Upper lobe of left lung (tissue), 6 donors: Measurements from ENCODE around the gene DPM2. TPM values are rescaled to one million over a fixed set of nuclear protein-coding genes. Genes with fewer than 3 reads are reported as not detected.

Experiments used
- ATAC-seq, 2 donors: fragments of 200-7000 bp; cut with Tn5 transposase; one replicate each; pipeline ENCODE4 v1.9.1; 2022; ENCODE audit warnings: mild to moderate bottlenecking in 2 of 2, moderate library complexity in 2 of 2; ENCODE audit not compliant: low FRiP score in 2 of 2
- DNase-seq, 2 donors: peaks; one replicate each; pipeline ENCODE4 v3.0.0-alpha.2; 2019 to 2020
- H3K27ac ChIP-seq, 4 donors: fragments of 200-600 bp; sonication (generic); one replicate each; pipeline ENCODE4 v1.5.1; 2016 to 2019
- H3K27me3 ChIP-seq, 4 donors: fragments of 200-600 bp; sonication (generic); one replicate each; pipeline ENCODE4 v1.5.1; 2017 to 2019
- H3K36me3 ChIP-seq, 4 donors: fragments of 200-600 bp; sonication (generic); one replicate each; pipeline ENCODE4 v1.5.1; 2016 to 2019
- H3K4me1 ChIP-seq, 4 donors: fragments of 200-600 bp; sonication (generic); one replicate each; pipeline ENCODE4 v1.5.1; 2018 to 2019
- H3K4me3 ChIP-seq, 4 donors: fragments of 200-600 bp; sonication (generic); one replicate each; pipeline ENCODE4 v1.5.1; 2017 to 2019; ENCODE audit warnings: mild to moderate bottlenecking in 2 of 4, moderate library complexity in 1 of 4
- H3K9me3 ChIP-seq, 4 donors: fragments of 200-600 bp; sonication (generic); one replicate each; pipeline ENCODE4 v1.5.1; 2018 to 2019
- CTCF ChIP-seq, 6 experiments: fragments of 450-650 bp in 4 of 6; fragments of 200-600 bp in 2 of 6; sonication (generic) in 2 of 6; IDR thresholded peaks; one replicate each; pipeline ENCODE4 v1.5.1; 2016 to 2019; ENCODE audit warnings: antibody characterized with exemption in 6 of 6
- EP300 ChIP-seq, 4 donors: sonication (generic); formaldehyde crosslinking; IDR thresholded peaks; one replicate each; pipeline ENCODE4 v1.5.1; 2017; ENCODE audit warnings: antibody characterized with exemption in 4 of 4, control low read depth in 2 of 4
- POLR2A ChIP-seq, 4 donors: fragments of 450-650 bp; IDR thresholded peaks; one replicate each; pipeline ENCODE4 v1.5.1; 2016 to 2017; ENCODE audit warnings: antibody characterized with exemption in 4 of 4, mild to moderate bottlenecking in 2 of 4
- POLR2AphosphoS5 ChIP-seq, 2 donors: sonication (generic); formaldehyde crosslinking; IDR thresholded peaks; one replicate each; pipeline ENCODE4 v1.5.1; 2017; ENCODE audit warnings: antibody characterized with exemption in 2 of 2
- WGBS, 2 donors: methylation state at CpG; one replicate each; pipeline ENCODE4 v1.1.5; 2017 to 2018; 5-methylcytosine and 5-hydroxymethylcytosine counted together
- total RNA-seq, 6 donors: library from RNA; depleted of rRNA in 4 of 6; stranded (reverse); fragments of >200 nt in 4 of 6; gene quantifications; one replicate each; pipeline versions ENCODE4 v1.1.0 to v1.2.1, GENCODE V29; 2016 to 2021
- donor health status: DM: no; HTN: no; CAD: no; lungs with moderate emphysema.
- donor health status: DM: no; HTN: yes; CAD: no; lungs with severe emphysema.

DPM2 gene
- total RNA-seq, 6 donors from 2014 or later, result 20.1 to 40.7 (median 25.6) TPM

- Histone ChIP-seq H3K27me3 (no peaks in the 10 kb centered on the region), H3K36me3 (peaks cover 0 to 18% (median 9%) of the 10 kb centered on the region in 4 donors), H3K4me1 (peaks cover 3 to 16% (median 12%) of the 10 kb centered on the region in 4 donors), H3K27ac (no peak overlapping the region), H3K9me3 (no peaks in the 10 kb centered on the region), H3K4me3 (no peak overlapping the region)
- no peak for DNase-seq
- TF ChIP-seq POLR2AphosphoS5 (IDR thresholded peaks at IDR 0.05) (no peak), POLR2A (IDR thresholded peaks at IDR 0.05) (no peak), EP300 (IDR thresholded peaks at IDR 0.05) (no peak), CTCF (IDR thresholded peaks at IDR 0.05) (no peak)
- ATAC-seq, result no peak
- 88% methylated on average over 12 to 16 of the region's 17 CpGs for WGBS, 2 donors
Observed at GRCh38 chr9:127949827-127950512, 12.3 kb upstream of the DPM2 start.

GRCh38 chr9:127947841-127948710, 10.4 kb upstream of the DPM2 start:
- Histone ChIP-seq H3K27ac (no peak overlapping the region), H3K36me3 (peaks cover 0 to 28% (median 18%) of the 10 kb centered on the region in 4 donors), H3K4me3 (no peak overlapping the region), H3K4me1 (peaks cover 0 to 17% (median 6%) of the 10 kb centered on the region in 4 donors), H3K27me3 (no peaks in the 10 kb centered on the region), H3K9me3 (no peaks in the 10 kb centered on the region)
- 90 to 97% methylated on average over 14 to 17 of the region's 17 CpGs for WGBS, 2 donors
- peak in 1 of 2 donors; percentile 64 for DNase-seq
- TF ChIP-seq CTCF (IDR thresholded peaks at IDR 0.05) (no peak), EP300 (IDR thresholded peaks at IDR 0.05) (no peak), POLR2A (IDR thresholded peaks at IDR 0.05) (no peak)
- ATAC-seq, result no peak

- Histone ChIP-seq H3K27me3 (no peaks in the 10 kb centered on the region), H3K27ac (peak overlapping the region in 1 of 4 donors; percentile 0)
Observed at GRCh38 chr9:127946728-127947127, 9.1 kb upstream of the DPM2 start.

GRCh38 chr9:127945942-127946341, 8.3 kb upstream of the DPM2 start:
- peaks cover 0 to 38% (median 24%) of the 10 kb centered on the region in 4 donors for H3K36me3 ChIP-seq
- no peak overlapping the region for H3K4me3 ChIP-seq
- TF ChIP-seq EP300 (IDR thresholded peaks at IDR 0.05), result no peak
- no peak for TF ChIP-seq POLR2A (IDR thresholded peaks at IDR 0.05)
- no peak for TF ChIP-seq CTCF (IDR thresholded peaks at IDR 0.05)
- TF ChIP-seq POLR2AphosphoS5 (IDR thresholded peaks at IDR 0.05), result no peak
- ATAC-seq, result no peak
- no peak overlapping the region for H3K27ac ChIP-seq
- 76 to 86% methylated on average over 5 to 9 of the region's 9 CpGs for WGBS, 2 donors
- H3K4me1 ChIP-seq, result peaks cover 0 to 27% (median 10%) of the 10 kb centered on the region in 4 donors
- no peak for DNase-seq
- H3K27me3 ChIP-seq, result no peaks in the 10 kb centered on the region
- H3K9me3 ChIP-seq, result no peaks in the 10 kb centered on the region

More at GRCh38 chr9:127946728-127947127, 9.1 kb upstream of the DPM2 start:
- WGBS, 2 donors, result 40 to 100% methylated on average over 1 of the region's 3 CpGs
- H3K4me3 ChIP-seq, result no peak overlapping the region
- DNase-seq (no peak), ATAC-seq (no peak)
- H3K36me3 ChIP-seq, result peaks cover 0 to 37% (median 24%) of the 10 kb centered on the region in 4 donors
- H3K4me1 ChIP-seq, result peaks cover 0 to 27% (median 9%) of the 10 kb centered on the region in 4 donors
- H3K9me3 ChIP-seq, result no peaks in the 10 kb centered on the region
- TF ChIP-seq EP300 (IDR thresholded peaks at IDR 0.05) (no peak), POLR2AphosphoS5 (IDR thresholded peaks at IDR 0.05) (no peak), POLR2A (IDR thresholded peaks at IDR 0.05) (no peak), CTCF (IDR thresholded peaks at IDR 0.05) (no peak)
